ENCODE results near the gene CABLES2.

GRCh38 chr20:62423326-62423706, 16.2 kb upstream of the CABLES2 start:
- TF ChIP-seq EZH2phosphoT487 (IDR thresholded peaks at IDR 0.05): no peak
- TF ChIP-seq, protein P1, sequence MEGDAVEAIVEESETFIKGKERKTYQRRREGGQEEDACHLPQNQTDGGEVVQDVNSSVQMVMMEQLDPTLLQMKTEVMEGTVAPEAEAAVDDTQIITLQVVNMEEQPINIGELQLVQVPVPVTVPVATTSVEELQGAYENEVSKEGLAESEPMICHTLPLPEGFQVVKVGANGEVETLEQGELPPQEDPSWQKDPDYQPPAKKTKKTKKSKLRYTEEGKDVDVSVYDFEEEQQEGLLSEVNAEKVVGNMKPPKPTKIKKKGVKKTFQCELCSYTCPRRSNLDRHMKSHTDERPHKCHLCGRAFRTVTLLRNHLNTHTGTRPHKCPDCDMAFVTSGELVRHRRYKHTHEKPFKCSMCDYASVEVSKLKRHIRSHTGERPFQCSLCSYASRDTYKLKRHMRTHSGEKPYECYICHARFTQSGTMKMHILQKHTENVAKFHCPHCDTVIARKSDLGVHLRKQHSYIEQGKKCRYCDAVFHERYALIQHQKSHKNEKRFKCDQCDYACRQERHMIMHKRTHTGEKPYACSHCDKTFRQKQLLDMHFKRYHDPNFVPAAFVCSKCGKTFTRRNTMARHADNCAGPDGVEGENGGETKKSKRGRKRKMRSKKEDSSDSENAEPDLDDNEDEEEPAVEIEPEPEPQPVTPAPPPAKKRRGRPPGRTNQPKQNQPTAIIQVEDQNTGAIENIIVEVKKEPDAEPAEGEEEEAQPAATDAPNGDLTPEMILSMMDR (IDR thresholded peaks at IDR 0.05): no peak
